Astrocyte (in vitro differentiated cells and primary cell): ENCODE measurements around the gene KDM6A.

Experiments
- EZH2 ChIP-seq: IDR thresholded peaks from 2 replicates; pipeline ENCODE4 v1.6.1; 2012; ENCODE audit warnings: mild to moderate bottlenecking, low read length, inconsistent platforms; ENCODE audit not compliant: insufficient read depth
- TF ChIP-seq, protein P1 (sequence below): IDR thresholded peaks from 2 replicates; pipeline ENCODE4 v1.5.1; 2011; ENCODE audit warnings: low read depth, mild to moderate bottlenecking, inconsistent platforms, low read length, moderate library complexity; ENCODE audit not compliant: insufficient read depth

DNA sequence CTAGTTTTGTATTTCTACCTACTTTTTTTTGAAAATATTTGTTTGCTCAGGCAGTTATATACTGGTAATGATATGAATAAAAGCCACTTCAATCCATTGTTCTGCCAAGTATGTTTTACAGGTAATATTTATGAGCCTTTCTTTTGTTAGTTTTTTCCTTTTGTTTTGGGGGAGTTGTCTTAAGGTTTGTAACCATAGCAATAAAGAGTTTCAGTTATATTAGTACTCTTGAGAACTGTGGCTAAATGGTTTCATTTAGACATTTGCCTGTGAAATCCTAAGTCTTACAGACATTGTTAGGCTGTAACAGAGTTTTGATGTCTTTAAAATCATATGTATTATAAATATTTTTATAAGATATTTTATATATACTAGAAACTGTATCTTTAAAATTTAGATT is 177.6 kb downstream of the KDM6A start:
- TF ChIP-seq EZH2 = no peak
- TF ChIP-seq, protein P1, sequence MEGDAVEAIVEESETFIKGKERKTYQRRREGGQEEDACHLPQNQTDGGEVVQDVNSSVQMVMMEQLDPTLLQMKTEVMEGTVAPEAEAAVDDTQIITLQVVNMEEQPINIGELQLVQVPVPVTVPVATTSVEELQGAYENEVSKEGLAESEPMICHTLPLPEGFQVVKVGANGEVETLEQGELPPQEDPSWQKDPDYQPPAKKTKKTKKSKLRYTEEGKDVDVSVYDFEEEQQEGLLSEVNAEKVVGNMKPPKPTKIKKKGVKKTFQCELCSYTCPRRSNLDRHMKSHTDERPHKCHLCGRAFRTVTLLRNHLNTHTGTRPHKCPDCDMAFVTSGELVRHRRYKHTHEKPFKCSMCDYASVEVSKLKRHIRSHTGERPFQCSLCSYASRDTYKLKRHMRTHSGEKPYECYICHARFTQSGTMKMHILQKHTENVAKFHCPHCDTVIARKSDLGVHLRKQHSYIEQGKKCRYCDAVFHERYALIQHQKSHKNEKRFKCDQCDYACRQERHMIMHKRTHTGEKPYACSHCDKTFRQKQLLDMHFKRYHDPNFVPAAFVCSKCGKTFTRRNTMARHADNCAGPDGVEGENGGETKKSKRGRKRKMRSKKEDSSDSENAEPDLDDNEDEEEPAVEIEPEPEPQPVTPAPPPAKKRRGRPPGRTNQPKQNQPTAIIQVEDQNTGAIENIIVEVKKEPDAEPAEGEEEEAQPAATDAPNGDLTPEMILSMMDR = no peak
